NCI-H2029 treated with DMSO at 0.1 percent for 48 hours (cell line): ENCODE results near the gene LRRC3C.
A peak's percentile ranks its signal among the peaks of the same experiment; 100 is the strongest.
"Not testable (repeated sequence)": the region's sequence is repeated elsewhere in the genome, so short reads cannot be mapped to it uniquely, and the experiment has no call there.

Experiments
- DNase-seq: peaks from one replicate; lab custom pipeline; 2025; lab: John Stamatoyannopoulos, UW

The LRRC3C gene

GRCh38 chr17:39946551-39947330 is 19.2 kb downstream of the LRRC3C start:
- no peak for DNase-seq

GRCh38 chr17:39948489-39948828 is 20.9 kb downstream of the LRRC3C start:
- DNase-seq: not testable (repeated sequence)

- no peak for DNase-seq
Measured at GRCh38 chr17:39949028-39949427, 21.5 kb downstream of the LRRC3C start.

DNA sequence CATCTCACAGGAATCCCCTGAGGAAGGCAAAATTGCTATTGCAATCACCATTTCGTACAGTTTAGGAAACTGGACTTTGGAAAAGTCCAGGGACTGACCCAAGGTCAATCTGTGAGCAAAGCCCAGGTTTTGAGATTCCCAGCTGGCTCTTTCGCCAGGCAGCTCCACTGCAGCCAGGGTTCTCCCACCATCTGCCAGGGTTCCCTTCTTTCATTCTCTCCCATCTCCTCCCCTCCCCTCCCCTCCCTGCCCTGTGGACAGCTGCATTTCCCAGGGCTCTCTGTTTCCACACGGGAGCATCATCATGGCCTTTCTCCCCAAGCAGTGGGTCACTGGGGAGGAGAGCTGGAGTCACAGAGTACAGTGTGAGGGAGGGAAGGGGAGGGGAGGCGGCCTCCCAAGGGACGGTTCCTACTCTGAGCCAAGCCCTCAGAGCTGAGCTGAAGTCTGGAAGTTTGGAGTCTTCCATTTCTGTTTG is 23.4 kb downstream of the LRRC3C start:
- no peak for DNase-seq

DNA sequence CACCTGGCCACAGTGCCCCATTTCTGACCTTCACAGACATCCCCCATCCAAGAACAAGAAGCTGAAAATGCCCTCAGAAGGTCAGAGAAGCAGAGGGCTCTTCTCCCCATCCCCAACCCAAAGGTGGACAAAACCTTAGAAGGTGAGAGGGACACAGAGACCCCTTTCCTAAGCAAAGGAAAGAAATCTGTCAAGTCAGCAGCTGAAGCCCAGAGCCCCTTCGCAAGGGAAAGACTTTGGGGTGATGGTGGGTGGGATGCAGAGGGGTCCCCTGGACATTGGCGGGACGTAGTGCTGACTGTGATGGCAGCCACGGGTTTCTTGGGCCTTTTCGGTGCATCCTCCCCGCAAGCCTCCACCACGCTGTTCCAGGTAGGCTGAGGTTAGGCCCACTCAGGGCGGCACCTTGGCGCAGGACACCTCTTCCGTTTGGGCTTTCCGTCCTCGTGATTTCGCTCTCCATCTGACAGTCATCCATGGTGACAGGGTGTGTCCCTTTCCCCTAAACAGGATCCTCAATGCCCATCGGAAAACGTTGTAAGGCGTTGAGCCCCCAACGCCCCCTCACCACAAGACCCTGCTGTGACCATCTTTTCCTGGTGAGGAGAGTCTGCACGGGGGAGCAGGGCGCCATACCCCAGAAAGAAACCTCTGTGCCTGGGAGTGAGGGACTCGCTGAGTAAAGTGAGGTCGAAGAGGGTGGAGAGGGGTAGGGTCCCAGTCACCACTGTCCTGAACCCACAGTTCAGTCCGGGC is 24.6 kb downstream of the LRRC3C start:
- no peak for DNase-seq

DNA sequence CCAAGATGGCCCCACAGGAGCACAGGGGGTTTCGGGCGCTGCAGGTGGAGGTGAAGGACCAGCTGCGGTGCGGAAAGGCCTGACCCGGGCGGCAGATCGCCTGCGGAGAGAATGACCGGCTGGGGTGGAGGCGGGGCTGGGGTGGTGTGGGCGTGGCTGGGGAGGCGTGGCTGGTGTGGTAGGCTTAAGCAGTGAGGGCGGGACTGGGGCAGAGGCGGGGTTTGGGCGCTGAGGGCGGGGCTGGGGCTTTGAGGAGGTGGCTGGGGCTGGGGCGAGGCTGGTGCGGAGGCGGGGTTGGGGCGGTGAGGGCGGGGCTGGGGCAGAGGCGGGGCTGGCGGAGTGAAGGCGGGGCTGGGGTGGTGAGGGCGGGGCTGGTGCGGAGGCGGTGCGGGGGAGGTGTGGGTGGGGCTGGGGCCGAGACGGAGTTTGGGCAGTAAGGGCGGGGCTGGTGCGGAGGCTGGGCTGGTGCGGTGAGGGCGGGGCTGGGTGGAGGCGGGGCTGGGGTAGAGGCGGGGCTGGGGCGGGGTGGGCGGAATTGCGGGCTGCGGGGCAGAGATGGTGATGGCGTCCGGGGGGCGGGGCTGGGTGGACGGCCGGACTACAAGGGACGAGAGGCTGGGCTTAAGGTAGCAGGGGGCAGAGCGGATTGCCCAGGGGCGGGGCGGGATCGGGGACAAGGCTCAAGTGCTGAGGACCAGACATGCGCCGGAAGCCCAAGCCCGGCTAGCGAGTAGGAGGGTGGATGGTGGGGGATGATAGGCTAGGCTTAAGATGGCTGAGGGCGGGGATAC is 25.3 kb downstream of the LRRC3C start:
- DNase-seq: peak; percentile 62

- no peak for DNase-seq
Measured at GRCh38 chr17:39953471-39953888, 25.9 kb downstream of the LRRC3C start.

DNA sequence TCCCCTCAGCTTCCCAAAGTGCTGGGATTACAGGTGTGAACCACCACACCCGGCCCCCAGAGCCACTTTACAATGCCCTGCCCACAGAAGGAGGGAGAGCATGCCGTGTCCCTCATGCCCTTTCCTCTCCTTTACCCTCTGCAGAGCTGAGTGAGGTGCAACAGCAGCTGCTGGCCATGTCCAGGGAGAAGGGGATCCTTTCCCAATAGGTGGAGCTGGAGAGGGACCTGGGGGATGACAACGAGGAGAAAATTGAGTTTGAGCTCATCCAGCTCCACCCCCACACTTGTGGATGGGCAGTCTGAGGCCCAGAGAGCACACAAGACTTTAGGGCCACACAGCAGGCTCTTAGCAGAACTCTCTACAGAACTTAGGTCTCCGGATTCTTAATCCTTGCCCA is 27.3 kb downstream of the LRRC3C start:
- no peak for DNase-seq

DNA sequence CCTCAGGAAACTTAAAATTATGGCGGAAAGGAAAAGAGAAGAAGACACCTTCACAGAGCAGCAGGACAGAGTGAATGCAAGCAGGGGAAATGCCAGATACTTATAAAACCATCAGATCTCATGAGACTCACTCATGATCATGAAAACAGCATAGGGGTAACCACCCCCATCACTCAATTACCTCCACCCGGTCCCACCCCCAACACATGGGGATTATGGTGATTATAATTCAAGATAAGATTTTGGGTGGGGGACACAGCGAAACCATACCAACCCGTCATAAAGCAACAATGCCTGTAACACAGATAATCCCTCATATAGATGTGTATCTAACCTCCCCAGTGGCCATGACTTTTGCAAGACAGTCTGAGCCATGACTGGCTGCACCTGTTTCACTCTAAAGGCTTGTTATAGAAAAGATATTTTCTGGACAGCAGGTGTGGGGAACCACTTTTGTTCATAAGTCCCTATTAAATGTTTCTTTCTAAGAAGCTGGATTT is 28.2 kb downstream of the LRRC3C start:
- no peak for DNase-seq

DNA sequence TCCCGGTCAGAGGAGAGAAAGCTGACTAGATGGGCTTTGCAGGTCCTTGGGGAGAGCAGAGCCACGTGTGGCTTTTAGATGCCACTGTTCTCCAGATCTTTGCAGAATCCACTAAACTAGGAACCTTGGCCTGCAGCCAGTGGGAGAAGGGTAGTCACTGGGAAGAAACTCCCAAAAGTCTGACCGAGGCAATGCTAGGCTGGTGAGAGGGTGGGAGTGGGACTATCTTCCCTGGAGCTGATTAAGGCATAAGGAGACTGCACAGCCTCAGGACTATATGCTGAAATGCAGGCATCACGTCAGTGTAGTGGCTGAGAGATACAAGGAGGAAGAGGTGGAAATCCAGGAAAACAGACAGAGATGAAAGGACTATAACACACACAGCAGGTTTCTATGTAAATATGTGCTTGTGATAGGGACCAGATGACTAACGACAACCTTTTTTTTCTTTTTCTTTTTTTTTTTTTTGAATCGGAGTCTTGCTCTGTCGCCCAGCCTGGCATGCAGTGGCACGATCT is 33.1 kb downstream of the LRRC3C start:
- no peak for DNase-seq

- DNase-seq: no peak
Measured at GRCh38 chr17:39962642-39963220, 35.2 kb downstream of the LRRC3C start, which contains the start of gene GSDMA. Gene GSDMA (plus strand): TSS chr17:39963004. CDS start chr17:39965688, 2,684 bp downstream.

GRCh38 chr17:39963829-39964228 is 36.3 kb downstream of the LRRC3C start:
- DNase-seq: no peak

DNA sequence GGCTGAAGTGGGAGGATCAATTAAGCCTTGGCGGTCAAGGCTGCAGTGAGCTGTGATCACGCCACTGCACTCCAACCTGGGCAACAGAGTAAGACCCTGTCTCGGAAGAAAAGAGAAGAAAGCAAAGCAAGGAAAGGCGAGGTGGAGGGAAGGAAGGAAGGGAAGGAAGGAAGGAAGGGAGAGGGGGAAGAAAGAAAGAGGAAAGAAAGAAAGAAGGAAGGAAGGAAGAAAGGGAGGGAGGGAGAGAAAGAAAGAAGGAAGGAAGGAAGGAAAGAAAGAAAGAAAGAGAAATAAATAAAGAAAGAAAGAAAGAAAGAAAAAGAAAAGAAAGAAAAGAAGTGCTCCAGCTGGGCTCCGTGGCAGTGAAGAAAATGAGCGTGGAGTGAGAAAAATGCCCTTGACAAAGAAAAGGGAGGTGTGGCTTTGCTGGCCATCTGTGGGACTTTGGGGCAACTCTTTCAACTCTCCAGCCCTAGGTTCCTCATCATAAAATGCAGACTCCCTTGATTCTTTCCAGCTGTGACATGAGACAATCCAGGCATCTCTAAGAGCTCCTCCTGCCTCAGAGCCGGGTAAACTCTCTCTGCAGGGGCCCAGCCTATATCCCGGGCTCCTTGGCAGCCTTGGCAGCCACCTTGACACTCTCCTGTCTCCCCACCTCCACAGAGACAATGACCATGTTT is 37.6 kb downstream of the LRRC3C start:
- DNase-seq: no peak

- no peak for DNase-seq
Measured at GRCh38 chr17:39966771-39967170, 39.2 kb downstream of the LRRC3C start.

DNA sequence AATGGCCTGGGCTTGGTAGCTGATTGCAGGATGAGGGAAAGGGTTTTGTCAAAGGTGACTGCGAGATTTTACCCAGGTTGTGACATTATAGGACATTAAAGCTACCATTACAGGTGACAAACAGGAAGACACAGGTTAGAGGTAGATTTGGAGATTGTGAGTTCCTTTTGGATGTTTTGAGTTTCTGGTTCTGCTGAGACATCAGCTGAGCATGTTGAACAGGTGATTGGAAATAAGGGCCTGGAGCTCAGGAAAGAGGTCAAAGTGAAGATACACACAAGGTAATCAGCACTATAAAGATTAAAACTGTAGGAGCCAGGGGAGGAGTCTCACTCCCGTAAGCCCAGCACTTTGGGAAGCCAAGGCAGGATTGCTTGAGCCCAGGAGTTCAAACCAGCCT is 41.2 kb downstream of the LRRC3C start:
- DNase-seq: no peak

DNA sequence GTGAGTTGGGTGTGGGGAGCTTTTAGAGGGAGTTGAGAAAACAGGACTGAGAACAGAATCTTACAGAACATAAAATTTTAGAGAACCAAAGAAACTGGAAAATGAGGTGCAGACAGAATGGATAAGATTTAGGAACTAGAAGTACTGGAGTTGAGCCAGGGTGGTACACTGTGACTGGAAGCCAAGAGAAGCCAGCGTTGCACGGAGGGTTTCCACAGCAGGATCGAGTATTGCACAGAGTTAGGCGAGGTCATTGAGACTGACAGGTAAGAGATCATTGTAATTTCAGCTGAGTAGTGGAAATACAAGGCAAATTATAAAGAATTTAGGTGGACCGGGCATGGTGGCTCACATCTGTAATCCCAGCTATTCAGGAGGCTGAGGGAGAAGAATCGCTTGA is 41.8 kb downstream of the LRRC3C start:
- DNase-seq: no peak

- no peak for DNase-seq
Measured at GRCh38 chr17:39970157-39970692, 42.7 kb downstream of the LRRC3C start.

- no peak for DNase-seq
Measured at GRCh38 chr17:39971076-39971603, 43.6 kb downstream of the LRRC3C start.

GRCh38 chr17:39972271-39972670 is 44.7 kb downstream of the LRRC3C start:
- DNase-seq: no peak

- no peak for DNase-seq
Measured at GRCh38 chr17:39973496-39973895, 46.0 kb downstream of the LRRC3C start.

GRCh38 chr17:39974433-39974832 is 46.9 kb downstream of the LRRC3C start:
- no peak for DNase-seq
